Neural cell (in vitro differentiated cells): ENCODE data around the gene MED13L.

Experiments used
- EP300 ChIP-seq: fragments of 450-650 bp; conservative IDR thresholded peaks from 2 replicates; pipeline ENCODE4 v1.6.1; 2014; ENCODE audit warnings: antibody characterized with exemption, mild to moderate bottlenecking, moderate library complexity; ENCODE audit not compliant: poor library complexity, severe bottlenecking
- EZH2 ChIP-seq: fragments of 200-600, 300-800 bp; shearing (Covaris generic), sonication (generic); IDR thresholded peaks from 2 replicates; pipeline ENCODE4 v1.6.1; 2014; ENCODE audit warnings: antibody characterized with exemption, low read length, borderline replicate concordance, mild to moderate bottlenecking; ENCODE audit not compliant: insufficient read depth, poor library complexity, severe bottlenecking
- MXI1 ChIP-seq: fragments of 450-650 bp; conservative IDR thresholded peaks from 2 replicates; pipeline ENCODE4 v1.6.1; 2014; ENCODE audit warnings: antibody characterized with exemption, mild to moderate bottlenecking; ENCODE audit not compliant: poor library complexity, severe bottlenecking
- POLR2AphosphoS5 ChIP-seq: IDR thresholded peaks from 2 replicates; pipeline ENCODE4 v1.6.1; 2012
- RAD21 ChIP-seq: fragments of 450-650 bp; conservative IDR thresholded peaks from 2 replicates; pipeline ENCODE4 v1.6.1; 2014; ENCODE audit warnings: antibody characterized with exemption, mild to moderate bottlenecking, moderate library complexity
- SMC3 ChIP-seq: fragments of 450-650 bp; conservative IDR thresholded peaks from 2 replicates; pipeline ENCODE4 v1.6.1; 2014; ENCODE audit warnings: antibody characterized with exemption, mild to moderate bottlenecking, moderate library complexity; ENCODE audit not compliant: poor library complexity
- TAF1 ChIP-seq: IDR thresholded peaks from 2 replicates; pipeline ENCODE4 v1.6.1; 2012; ENCODE audit warnings: low read depth
- TF ChIP-seq, protein P1 (sequence below): fragments of 450-650 bp; IDR thresholded peaks from 2 replicates; pipeline ENCODE4 v1.5.1; 2014; ENCODE audit warnings: antibody characterized with exemption, mild to moderate bottlenecking, moderate library complexity; ENCODE audit not compliant: poor library complexity, severe bottlenecking
- TF ChIP-seq, protein P2 (sequence below): IDR thresholded peaks from 2 replicates; pipeline ENCODE4 v1.6.1; 2012; ENCODE audit warnings: borderline replicate concordance

DNA sequence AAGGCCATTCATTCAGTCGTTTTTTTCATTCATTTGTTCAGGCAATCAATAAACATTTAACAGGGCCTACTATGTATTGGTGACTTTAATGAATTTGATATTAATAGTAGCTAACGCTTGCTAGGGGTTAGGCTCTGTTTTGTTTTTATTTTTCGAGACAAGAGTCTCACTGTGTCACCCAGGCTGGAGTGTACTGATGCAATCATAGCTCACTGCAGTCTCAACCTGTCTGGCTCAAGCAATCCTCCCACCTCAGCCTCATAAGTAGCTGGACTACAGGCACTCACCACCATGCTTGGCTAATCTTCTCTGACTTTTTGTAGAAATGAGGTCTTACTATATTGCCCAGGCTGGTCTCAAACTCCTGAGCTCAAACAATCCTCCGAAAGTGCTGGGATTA is 25.6 kb upstream of the MED13L start:
- TF ChIP-seq SMC3 (no peak), POLR2AphosphoS5 (no peak), EZH2 (no peak), EP300 (no peak), TAF1 (no peak), MXI1 (no peak), RAD21 (no peak)
- TF ChIP-seq, protein P1, sequence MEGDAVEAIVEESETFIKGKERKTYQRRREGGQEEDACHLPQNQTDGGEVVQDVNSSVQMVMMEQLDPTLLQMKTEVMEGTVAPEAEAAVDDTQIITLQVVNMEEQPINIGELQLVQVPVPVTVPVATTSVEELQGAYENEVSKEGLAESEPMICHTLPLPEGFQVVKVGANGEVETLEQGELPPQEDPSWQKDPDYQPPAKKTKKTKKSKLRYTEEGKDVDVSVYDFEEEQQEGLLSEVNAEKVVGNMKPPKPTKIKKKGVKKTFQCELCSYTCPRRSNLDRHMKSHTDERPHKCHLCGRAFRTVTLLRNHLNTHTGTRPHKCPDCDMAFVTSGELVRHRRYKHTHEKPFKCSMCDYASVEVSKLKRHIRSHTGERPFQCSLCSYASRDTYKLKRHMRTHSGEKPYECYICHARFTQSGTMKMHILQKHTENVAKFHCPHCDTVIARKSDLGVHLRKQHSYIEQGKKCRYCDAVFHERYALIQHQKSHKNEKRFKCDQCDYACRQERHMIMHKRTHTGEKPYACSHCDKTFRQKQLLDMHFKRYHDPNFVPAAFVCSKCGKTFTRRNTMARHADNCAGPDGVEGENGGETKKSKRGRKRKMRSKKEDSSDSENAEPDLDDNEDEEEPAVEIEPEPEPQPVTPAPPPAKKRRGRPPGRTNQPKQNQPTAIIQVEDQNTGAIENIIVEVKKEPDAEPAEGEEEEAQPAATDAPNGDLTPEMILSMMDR, result no peak
- TF ChIP-seq, protein P2, sequence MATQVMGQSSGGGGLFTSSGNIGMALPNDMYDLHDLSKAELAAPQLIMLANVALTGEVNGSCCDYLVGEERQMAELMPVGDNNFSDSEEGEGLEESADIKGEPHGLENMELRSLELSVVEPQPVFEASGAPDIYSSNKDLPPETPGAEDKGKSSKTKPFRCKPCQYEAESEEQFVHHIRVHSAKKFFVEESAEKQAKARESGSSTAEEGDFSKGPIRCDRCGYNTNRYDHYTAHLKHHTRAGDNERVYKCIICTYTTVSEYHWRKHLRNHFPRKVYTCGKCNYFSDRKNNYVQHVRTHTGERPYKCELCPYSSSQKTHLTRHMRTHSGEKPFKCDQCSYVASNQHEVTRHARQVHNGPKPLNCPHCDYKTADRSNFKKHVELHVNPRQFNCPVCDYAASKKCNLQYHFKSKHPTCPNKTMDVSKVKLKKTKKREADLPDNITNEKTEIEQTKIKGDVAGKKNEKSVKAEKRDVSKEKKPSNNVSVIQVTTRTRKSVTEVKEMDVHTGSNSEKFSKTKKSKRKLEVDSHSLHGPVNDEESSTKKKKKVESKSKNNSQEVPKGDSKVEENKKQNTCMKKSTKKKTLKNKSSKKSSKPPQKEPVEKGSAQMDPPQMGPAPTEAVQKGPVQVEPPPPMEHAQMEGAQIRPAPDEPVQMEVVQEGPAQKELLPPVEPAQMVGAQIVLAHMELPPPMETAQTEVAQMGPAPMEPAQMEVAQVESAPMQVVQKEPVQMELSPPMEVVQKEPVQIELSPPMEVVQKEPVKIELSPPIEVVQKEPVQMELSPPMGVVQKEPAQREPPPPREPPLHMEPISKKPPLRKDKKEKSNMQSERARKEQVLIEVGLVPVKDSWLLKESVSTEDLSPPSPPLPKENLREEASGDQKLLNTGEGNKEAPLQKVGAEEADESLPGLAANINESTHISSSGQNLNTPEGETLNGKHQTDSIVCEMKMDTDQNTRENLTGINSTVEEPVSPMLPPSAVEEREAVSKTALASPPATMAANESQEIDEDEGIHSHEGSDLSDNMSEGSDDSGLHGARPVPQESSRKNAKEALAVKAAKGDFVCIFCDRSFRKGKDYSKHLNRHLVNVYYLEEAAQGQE, result no peak
